ENCODE measurements around the gene BRD4. TPM values are rescaled to one million over a fixed set of nuclear protein-coding genes. Genes with fewer than 3 reads are reported as not detected.
A peak's percentile ranks its signal among the peaks of the same experiment; 100 is the strongest.

The BRD4 gene
- total and polyA plus RNA-seq, 2 of the 13 experiments (the other 11 are each of a cell fraction or from before 2014, with no cell fraction given), result 10.5 to 11.4 TPM

DNA sequence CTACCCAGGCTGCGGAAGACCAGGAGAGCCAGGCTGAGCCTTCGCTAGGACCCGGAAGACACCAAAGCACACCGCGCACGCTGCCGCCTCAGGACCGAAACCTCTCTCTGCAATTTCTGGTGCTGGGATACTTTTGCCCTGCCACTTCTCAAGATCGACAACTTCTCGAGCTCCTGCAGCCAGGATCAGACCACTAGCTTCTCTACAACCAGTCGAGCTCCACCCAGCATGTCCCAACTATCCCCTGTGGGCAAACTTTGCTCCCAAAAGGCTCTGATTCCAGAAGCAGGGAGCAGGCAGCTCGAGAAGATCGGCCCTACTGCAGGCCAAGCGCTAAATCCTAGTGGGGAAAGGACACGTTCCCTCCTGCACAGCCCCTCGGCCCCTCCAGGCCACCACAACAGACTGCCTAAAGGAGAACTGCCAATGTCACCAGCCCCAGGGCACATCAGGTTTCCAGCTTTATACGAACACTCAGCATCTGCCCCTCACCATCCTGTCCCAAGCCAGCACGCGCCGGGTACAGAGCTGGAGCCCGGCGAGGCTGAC lies 46.3 kb upstream of the BRD4 start (continued):
- no peak for TF ChIP-seq PHF20 (CRISPR knock-in tag; IDR thresholded peaks at IDR 0.05)
- TF ChIP-seq TEAD2 (CRISPR knock-in tag; IDR thresholded peaks at IDR 0.05), result no peak
- TF ChIP-seq TOE1 (CRISPR knock-in tag; IDR thresholded peaks at IDR 0.05), result no peak
- no peak for TF ChIP-seq SNAI1 (CRISPR knock-in tag; IDR thresholded peaks at IDR 0.05; ENCODE audit: borderline replicate concordance)
- TF ChIP-seq JUN (CRISPR knock-in tag; IDR thresholded peaks at IDR 0.05), result no peak
- TF ChIP-seq RFX5 (IDR thresholded peaks at IDR 0.05; ENCODE audit: low read depth, low read length), result no peak
- no peak for TF ChIP-seq MAFG (CRISPR knock-in tag; IDR thresholded peaks at IDR 0.05)
- TF ChIP-seq, protein P1, sequence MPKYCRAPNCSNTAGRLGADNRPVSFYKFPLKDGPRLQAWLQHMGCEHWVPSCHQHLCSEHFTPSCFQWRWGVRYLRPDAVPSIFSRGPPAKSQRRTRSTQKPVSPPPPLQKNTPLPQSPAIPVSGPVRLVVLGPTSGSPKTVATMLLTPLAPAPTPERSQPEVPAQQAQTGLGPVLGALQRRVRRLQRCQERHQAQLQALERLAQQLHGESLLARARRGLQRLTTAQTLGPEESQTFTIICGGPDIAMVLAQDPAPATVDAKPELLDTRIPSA (CRISPR knock-in tag; IDR thresholded peaks at IDR 0.05; ENCODE audit: borderline replicate concordance), result 0 out of 2 replicates have a peak, but pooled peaks have one; percentile 25
- TF ChIP-seq U2AF2 (IDR thresholded peaks at IDR 0.05; ENCODE audit: low read depth, low read length), result no peak
- no peak for TF ChIP-seq ZFP36L2 (CRISPR knock-in tag; IDR thresholded peaks at IDR 0.05)
- no peak for TF ChIP-seq AKAP8 (CRISPR knock-in tag; IDR thresholded peaks at IDR 0.05)
- no peak for TF ChIP-seq DMAP1 (CRISPR knock-in tag; IDR thresholded peaks at IDR 0.05)
- TF ChIP-seq ZNF782 (CRISPR knock-in tag; IDR thresholded peaks at IDR 0.05; ENCODE audit: borderline replicate concordance), result no peak
- TF ChIP-seq, protein P2, sequence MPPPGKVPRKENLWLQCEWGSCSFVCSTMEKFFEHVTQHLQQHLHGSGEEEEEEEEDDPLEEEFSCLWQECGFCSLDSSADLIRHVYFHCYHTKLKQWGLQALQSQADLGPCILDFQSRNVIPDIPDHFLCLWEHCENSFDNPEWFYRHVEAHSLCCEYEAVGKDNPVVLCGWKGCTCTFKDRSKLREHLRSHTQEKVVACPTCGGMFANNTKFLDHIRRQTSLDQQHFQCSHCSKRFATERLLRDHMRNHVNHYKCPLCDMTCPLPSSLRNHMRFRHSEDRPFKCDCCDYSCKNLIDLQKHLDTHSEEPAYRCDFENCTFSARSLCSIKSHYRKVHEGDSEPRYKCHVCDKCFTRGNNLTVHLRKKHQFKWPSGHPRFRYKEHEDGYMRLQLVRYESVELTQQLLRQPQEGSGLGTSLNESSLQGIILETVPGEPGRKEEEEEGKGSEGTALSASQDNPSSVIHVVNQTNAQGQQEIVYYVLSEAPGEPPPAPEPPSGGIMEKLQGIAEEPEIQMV (CRISPR knock-in tag; IDR thresholded peaks at IDR 0.05; ENCODE audit: low read depth), result no peak
- 0 out of 2 replicates have a peak, but pooled peaks have one; percentile 21 for TF ChIP-seq ELF3 (CRISPR knock-in tag; IDR thresholded peaks at IDR 0.05)
- TF ChIP-seq, protein P3, sequence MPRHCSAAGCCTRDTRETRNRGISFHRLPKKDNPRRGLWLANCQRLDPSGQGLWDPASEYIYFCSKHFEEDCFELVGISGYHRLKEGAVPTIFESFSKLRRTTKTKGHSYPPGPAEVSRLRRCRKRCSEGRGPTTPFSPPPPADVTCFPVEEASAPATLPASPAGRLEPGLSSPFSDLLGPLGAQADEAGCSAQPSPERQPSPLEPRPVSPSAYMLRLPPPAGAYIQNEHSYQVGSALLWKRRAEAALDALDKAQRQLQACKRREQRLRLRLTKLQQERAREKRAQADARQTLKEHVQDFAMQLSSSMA (CRISPR knock-in tag; IDR thresholded peaks at IDR 0.05), result no peak
- TF ChIP-seq ATRX (CRISPR knock-in tag; IDR thresholded peaks at IDR 0.05; ENCODE audit: borderline replicate concordance), result no peak
- TF ChIP-seq FOSL1 (CRISPR knock-in tag; IDR thresholded peaks at IDR 0.05; ENCODE audit: borderline replicate concordance), result no peak
- no peak for TF ChIP-seq ERF (CRISPR knock-in tag; IDR thresholded peaks at IDR 0.05)
- TF ChIP-seq MBNL3 (CRISPR knock-in tag; conservative IDR thresholded peaks at IDR 0.05), result no peak
- TF ChIP-seq, protein P4, sequence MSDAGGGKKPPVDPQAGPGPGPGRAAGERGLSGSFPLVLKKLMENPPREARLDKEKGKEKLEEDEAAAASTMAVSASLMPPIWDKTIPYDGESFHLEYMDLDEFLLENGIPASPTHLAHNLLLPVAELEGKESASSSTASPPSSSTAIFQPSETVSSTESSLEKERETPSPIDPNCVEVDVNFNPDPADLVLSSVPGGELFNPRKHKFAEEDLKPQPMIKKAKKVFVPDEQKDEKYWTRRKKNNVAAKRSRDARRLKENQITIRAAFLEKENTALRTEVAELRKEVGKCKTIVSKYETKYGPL (CRISPR knock-in tag; IDR thresholded peaks at IDR 0.05), result no peak
- TF ChIP-seq, protein P5, sequence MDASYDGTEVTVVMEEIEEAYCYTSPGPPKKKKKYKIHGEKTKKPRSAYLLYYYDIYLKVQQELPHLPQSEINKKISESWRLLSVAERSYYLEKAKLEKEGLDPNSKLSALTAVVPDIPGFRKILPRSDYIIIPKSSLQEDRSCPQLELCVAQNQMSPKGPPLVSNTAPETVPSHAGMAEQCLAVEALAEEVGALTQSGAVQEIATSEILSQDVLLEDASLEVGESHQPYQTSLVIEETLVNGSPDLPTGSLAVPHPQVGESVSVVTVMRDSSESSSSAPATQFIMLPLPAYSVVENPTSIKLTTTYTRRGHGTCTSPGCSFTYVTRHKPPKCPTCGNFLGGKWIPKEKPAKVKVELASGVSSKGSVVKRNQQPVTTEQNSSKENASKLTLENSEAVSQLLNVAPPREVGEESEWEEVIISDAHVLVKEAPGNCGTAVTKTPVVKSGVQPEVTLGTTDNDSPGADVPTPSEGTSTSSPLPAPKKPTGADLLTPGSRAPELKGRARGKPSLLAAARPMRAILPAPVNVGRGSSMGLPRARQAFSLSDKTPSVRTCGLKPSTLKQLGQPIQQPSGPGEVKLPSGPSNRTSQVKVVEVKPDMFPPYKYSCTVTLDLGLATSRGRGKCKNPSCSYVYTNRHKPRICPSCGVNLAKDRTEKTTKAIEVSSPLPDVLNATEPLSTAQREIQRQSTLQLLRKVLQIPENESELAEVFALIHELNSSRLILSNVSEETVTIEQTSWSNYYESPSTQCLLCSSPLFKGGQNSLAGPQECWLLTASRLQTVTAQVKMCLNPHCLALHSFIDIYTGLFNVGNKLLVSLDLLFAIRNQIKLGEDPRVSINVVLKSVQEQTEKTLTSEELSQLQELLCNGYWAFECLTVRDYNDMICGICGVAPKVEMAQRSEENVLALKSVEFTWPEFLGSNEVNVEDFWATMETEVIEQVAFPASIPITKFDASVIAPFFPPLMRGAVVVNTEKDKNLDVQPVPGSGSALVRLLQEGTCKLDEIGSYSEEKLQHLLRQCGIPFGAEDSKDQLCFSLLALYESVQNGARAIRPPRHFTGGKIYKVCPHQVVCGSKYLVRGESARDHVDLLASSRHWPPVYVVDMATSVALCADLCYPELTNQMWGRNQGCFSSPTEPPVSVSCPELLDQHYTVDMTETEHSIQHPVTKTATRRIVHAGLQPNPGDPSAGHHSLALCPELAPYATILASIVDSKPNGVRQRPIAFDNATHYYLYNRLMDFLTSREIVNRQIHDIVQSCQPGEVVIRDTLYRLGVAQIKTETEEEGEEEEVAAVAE (CRISPR knock-in tag; IDR thresholded peaks at IDR 0.05; ENCODE audit: borderline replicate concordance), result no peak
- no peak for TF ChIP-seq AHR (CRISPR knock-in tag; IDR thresholded peaks at IDR 0.05)
- no peak for TF ChIP-seq PHB2 (IDR thresholded peaks at IDR 0.05; ENCODE audit: partially characterized antibody)
- no peak for TF ChIP-seq HDAC1 (CRISPR knock-in tag; IDR thresholded peaks at IDR 0.05)
